HL-60/S4 (cell line): ENCODE results near the gene CEP85L.

Experiments
- in situ Hi-C: fragments of 300-500 bp; cut with MboI; formaldehyde crosslinking; loops from 2 replicates; pipeline ENCODE4 v1.14.3; 2022; ENCODE audit warnings: low sequenced_read_pairs

Gene CEP85L

GRCh38 chr6:118651282-118652050 lies at the start of gene CEP85L:
TSS of gene CEP85L (minus strand) at chr6:118651591. CDS start at chr6:118651269, 322 bp downstream.
- in situ Hi-C loops = no loop called here

- in situ Hi-C loops = no loop called here
Measured at GRCh38 chr6:118700531-118700930, 49.1 kb upstream of the CEP85L start.

DNA sequence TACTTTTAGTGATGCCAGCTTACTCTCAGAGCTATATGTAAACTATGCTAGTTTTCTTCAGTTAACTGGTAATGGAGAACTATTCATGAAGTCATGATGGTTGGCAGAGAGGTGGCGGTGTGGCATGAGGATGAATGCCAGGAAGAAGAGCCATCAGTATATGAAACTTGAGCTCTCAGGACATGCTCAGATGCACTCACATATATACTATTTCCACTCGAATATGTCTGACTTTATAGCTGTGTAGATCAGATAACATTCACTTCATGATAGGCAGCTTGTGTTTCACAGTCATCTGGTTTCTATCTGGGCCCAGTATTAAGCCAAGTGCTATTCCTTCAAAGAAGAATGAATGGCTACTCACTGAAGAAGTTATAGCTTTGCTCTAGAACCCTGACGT lies 46.2 kb upstream of the CEP85L start:
- in situ Hi-C loops = no loop called here

DNA sequence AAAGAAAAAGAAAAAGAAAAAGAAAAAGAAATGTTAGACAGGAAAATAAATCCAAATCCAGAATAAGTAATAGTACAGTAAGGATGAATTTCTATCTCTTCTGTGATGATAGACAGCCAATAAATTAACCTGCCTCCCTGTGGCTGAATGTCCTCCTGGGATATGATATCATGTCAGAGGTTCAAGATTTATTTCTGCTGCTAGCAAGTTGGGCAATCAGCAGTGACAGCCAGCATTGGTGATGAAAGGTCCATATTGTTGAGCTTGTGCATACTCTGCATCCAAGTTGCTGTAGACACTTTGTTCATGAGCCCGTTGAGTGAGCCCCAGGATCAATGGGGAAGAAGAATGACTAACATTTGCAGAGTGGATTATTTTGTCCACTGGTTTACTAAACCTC lies 44.9 kb upstream of the CEP85L start:
- in situ Hi-C loops = no loop called here

DNA sequence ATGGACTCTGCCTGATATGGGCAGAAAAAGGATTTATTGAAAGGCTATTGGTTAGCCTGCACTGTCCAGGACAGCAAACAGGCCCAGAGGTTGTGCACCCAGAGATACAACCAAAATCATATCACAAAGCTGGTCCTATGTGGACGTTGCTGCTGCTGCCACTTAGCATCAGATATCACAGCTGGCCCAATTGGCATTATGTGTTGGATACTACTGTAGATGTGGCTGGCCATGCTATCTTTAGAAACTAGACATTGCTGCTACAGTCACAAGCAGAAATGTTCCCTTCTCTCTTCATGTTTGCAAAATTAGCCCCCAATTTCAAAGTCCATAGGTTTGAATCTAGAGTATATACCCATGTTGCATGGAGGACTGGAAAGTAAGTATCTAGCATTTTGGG lies 42.2 kb upstream of the CEP85L start:
- in situ Hi-C loops = no loop called here

GRCh38 chr6:118685823-118686449 lies 34.5 kb upstream of the CEP85L start:
- in situ Hi-C loops = no loop called here

DNA sequence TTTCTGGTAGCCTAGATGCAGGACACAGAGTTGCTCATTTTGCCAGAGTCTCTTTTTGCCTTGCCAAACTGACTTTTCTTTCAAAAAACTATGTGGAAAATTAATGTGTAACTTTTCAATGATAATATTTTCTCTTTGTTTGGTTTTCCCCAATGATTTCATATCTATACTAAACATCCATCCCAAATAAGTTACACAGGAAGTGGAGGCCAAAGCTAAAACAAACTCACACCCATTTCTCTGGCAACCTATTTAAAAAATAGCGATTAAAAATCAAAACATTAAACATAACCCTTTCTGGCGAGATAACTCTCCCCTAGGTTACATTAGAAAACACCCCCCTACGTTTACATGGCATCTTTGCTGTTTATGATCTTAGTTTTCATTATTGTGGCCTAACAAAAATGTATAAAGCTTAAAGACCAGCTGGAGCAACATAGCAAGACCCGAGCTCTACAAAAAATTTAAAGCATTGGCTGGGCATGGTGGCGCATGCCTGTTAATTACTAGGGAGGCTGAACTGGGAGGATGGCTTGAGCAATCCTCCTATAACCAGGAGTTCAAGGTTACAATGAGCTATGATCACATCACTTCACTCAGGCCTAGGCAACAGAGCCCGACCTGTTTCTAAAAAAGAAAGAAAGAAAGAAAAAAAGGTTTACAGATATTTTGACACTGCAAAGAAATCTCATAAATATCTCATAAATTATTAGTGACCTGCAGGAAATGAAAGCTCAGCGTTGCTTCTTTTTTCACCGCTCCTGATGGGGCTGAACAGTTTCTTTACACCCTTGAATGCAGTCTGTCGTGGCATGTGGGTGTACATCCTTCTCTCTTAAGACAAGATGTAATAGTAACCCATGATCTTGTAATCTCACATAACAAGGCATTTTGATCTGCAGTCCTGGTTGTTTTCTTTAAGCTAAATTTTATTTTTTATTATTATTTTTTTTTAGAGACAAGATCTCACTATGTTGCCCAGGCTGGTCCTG lies 32.8 kb upstream of the CEP85L start:
- in situ Hi-C loops = no loop called here

GRCh38 chr6:118680452-118681095 lies 29.2 kb upstream of the CEP85L start:
- in situ Hi-C loops = no loop called here

DNA sequence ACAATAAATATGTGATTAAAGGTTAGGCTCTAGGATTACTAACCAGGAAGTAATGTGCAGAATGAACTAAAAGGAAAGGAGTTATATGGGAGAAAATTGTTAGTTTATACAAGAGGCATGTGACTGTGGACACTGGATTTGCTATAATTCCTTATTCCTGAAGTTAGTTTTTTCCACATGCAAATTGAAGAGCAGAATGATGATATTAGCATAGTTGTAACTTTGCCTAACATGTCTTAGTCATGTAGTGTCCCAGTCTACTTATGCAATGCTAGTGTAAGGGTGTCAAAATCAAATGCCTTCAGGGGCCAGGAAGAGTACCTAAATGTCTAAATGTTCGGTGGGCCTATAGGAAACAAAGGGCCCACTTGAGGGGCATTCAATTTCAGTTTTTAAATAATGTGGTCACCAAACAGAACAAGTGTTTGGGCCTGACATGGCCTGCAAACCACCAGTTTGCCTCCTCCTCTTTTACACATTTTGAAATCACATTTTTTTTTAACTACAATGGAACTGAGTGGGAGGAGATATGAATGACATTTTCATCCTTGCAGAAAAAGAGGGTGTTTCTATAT lies 28.0 kb upstream of the CEP85L start:
- in situ Hi-C loops = no loop called here

DNA sequence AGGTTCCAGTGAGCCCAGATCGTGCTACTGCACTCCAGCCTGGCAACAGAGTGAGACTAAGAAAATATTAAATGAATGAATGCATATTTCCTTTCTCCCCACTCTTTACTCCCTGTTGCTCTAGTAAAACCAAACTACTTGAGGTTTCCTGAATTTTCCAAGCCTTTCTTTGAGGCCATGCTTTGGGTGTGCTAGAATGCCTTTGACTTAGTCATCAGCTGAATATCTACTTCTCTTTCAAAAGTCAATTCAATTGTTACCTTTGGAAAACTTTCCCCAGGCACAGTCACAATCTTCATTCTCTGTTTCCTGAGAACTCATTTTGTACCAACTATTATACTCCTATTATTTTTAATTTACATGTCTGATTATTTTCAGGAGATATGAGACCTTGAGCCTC lies 27.5 kb upstream of the CEP85L start:
- in situ Hi-C loops = no loop called here

- in situ Hi-C loops = no loop called here
Measured at GRCh38 chr6:118677193-118677592, 25.8 kb upstream of the CEP85L start.

DNA sequence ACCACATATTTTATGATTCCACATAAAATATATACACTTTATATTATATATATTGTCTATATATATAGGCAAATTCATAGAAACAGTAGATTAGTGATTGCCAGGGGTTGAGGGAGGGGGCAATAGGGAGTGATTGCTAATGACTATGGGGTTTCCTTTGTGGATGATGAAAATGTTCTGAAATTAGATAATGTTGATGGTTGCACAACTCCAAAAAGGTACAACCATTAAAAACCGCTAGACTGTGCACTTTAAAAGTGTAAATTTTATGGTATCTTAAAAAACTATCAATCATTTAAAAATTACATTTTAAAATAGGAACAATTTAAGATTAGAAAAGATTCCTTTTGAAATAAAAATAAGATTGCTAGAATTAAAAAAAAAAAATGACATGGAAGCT lies 23.8 kb upstream of the CEP85L start:
- in situ Hi-C loops = no loop called here

DNA sequence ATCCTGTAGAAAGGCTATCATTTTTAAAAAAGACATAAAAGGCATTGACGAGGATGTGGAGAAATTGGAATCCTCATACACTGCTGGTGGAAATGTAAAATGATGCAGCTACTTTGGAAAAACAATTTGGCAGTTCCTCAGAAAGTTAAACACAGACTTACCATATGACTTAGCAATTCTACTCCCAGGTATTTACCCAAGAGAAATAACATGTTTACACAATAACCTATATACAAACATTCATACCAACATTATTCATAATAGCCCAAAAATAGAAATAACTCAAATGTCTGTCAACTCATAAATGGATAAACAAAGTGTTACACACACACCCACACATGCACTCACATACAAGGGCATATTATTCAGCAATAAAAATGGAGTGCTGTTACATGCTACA lies 23.4 kb upstream of the CEP85L start:
- in situ Hi-C loops = no loop called here

DNA sequence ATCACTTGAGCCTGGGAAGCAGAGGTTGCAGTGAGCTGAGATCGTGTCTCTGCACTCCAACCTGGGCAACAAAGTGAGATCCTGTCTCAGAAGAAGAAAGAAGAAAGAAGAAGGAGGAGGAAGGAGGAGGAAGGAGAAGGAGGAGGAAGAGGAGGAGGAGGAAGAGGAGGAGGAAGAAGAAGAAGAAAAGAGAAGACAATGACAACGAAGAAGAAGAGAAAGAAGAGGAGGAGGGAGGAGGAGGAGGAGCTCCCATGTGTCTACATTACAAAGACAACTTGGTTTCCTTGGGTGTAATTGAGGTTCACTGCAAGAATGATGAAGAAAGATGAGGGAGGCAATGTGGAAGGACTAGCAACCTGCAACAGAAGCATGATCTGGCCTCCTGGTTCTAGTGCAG lies 21.3 kb upstream of the CEP85L start:
- in situ Hi-C loops = no loop called here

- in situ Hi-C loops = no loop called here
Measured at GRCh38 chr6:118669561-118669960, 18.2 kb upstream of the CEP85L start.

- in situ Hi-C loops = no loop called here
Measured at GRCh38 chr6:118668761-118669385, 17.5 kb upstream of the CEP85L start.

GRCh38 chr6:118667988-118668387 lies 16.6 kb upstream of the CEP85L start:
- in situ Hi-C loops = no loop called here

DNA sequence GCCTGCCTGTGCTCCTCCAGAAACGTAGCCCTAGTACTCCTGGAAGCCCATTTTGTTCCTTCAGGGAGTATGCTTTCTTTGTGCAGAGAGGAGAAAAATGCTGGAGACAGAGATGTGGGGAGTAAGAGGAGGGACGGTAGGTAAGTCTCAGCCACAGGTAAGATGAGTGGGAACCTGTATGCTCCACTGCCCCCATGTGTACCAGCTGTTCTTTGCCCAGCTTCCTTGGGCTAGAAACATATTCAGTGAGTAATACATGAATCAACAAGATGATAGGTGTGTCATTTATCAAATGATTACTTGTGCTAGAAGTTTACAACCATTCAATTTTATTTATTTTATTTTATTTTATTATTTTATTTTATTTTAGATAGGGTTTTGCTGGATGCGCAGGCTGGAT lies 13.6 kb upstream of the CEP85L start:
- in situ Hi-C loops = no loop called here

GRCh38 chr6:118663993-118664985 lies 12.9 kb upstream of the CEP85L start:
- in situ Hi-C loops = no loop called here
